K562 (cell line): ENCODE results near the gene ATXN2L. TPM values are rescaled to one million over a fixed set of nuclear protein-coding genes. Genes with fewer than 3 reads are reported as not detected.

Experiments
- BCOR ChIP-seq: fragments of 450-650 bp; IDR thresholded peaks from 2 replicates; pipeline ENCODE4 v1.6.1; 2016
- DNMT1 ChIP-seq: fragments of 450-650 bp; IDR thresholded peaks from 2 replicates; pipeline ENCODE4 v1.6.1; 2016; ENCODE audit warnings: antibody characterized with exemption, mild to moderate bottlenecking
- EZH2 ChIP-seq: IDR thresholded peaks from 2 replicates; pipeline ENCODE4 v1.6.1; 2012; ENCODE audit warnings: low read depth, mild to moderate bottlenecking, inconsistent platforms, low read length, borderline replicate concordance
- FOXP4 ChIP-seq: sonication (generic); formaldehyde crosslinking; IDR thresholded peaks from 2 replicates; pipeline ENCODE4 v1.8.0; 2022; ENCODE audit warnings: mild to moderate bottlenecking, missing genetic modification reagents, borderline replicate concordance
- HDAC3 ChIP-seq: fragments of 450-650 bp; IDR thresholded peaks from 2 replicates; pipeline ENCODE4 v1.6.1; 2018; ENCODE audit warnings: borderline replicate concordance, mild to moderate bottlenecking, moderate library complexity; ENCODE audit not compliant: partially characterized antibody
- KDM4B ChIP-seq, 2 experiments: fragments of 450-650 bp in 1 of 2; sonication (generic) in 1 of 2; IDR thresholded peaks; 2 replicates each; pipeline ENCODE4 v1.6.1; 2016 to 2017; ENCODE audit warnings: borderline replicate concordance in 2 of 2, antibody characterized with exemption in 1 of 2, low read depth in 1 of 2, mild to moderate bottlenecking in 1 of 2
- MYBL2 ChIP-seq, 2 experiments: fragments of 450-650 bp in 1 of 2; sonication (generic) in 1 of 2; formaldehyde crosslinking in 1 of 2; IDR thresholded peaks; 2 replicates each; pipeline versions ENCODE4 v1.6.1 to v1.8.1; 2017 to 2022; ENCODE audit warnings: borderline replicate concordance in 1 of 2, inconsistent platforms in 1 of 2, low read depth in 1 of 2, mild to moderate bottlenecking in 1 of 2, missing genetic modification reagents in 1 of 2, moderate library complexity in 1 of 2
- NFYB ChIP-seq: IDR thresholded peaks from 2 replicates; pipeline ENCODE4 v1.6.1; 2011; ENCODE audit warnings: mild to moderate bottlenecking, moderate library complexity; ENCODE audit not compliant: insufficient read length; ENCODE audit errors: extremely low read depth
- NR0B1 ChIP-seq: fragments of 450-650 bp; IDR thresholded peaks from one replicate; pipeline ENCODE4 v1.6.1; 2018; ENCODE audit warnings: mild to moderate bottlenecking, moderate library complexity; ENCODE audit not compliant: partially characterized antibody
- OTX1 ChIP-seq: fragments of 450-650 bp; formaldehyde crosslinking; IDR thresholded peaks from 2 replicates; pipeline ENCODE4 v1.4.0; 2022; ENCODE audit warnings: mild to moderate bottlenecking
- RHOXF2B ChIP-seq: fragments of 250-450 bp; sonication (Bioruptor Pico); conservative IDR thresholded peaks from 2 replicates; pipeline ENCODE4 v1.5.1; 2021
- SAFB2 ChIP-seq: fragments of 200-400 bp; formaldehyde crosslinking; IDR thresholded peaks from 2 replicates; pipeline ENCODE4 v1.6.1; 2018; ENCODE audit warnings: borderline replicate concordance, low read length, low read depth, moderate library complexity; ENCODE audit not compliant: severe bottlenecking
- STAT5B ChIP-seq: fragments of 250-450 bp; sonication (Bioruptor Pico); IDR thresholded peaks from 2 replicates; pipeline ENCODE4 v1.8.0; 2021; ENCODE audit warnings: mild to moderate bottlenecking, inconsistent platforms
- TGIF2 ChIP-seq: sonication (generic); formaldehyde crosslinking; IDR thresholded peaks from 2 replicates; pipeline ENCODE4 v1.8.1; 2022; ENCODE audit warnings: mild to moderate bottlenecking, missing genetic modification reagents, moderate library complexity
- TRIM25 ChIP-seq: fragments of 450-650 bp; IDR thresholded peaks from 2 replicates; pipeline ENCODE4 v1.7.0; 2016; ENCODE audit warnings: borderline replicate concordance
- ZFP1 ChIP-seq: fragments of 450-650 bp; formaldehyde crosslinking; IDR thresholded peaks from 2 replicates; pipeline ENCODE4 v1.4.0; 2020; ENCODE audit warnings: mild to moderate bottlenecking, mixed read lengths
- ZNF507 ChIP-seq: conservative IDR thresholded peaks from 2 replicates; pipeline ENCODE4 v1.6.1; 2017; ENCODE audit warnings: missing genetic modification characterization, missing compliant biosample characterization
- ZNF695 ChIP-seq: fragments of 450-650 bp; formaldehyde crosslinking; IDR thresholded peaks from 2 replicates; pipeline ENCODE4 v1.4.0; 2020; ENCODE audit warnings: mild to moderate bottlenecking, moderate library complexity
- polyA plus RNA-seq, 8 experiments: library from polyadenylated mRNA; depleted of rRNA in 4 of 8; stranded (reverse) in 5 of 8; unstranded in 3 of 8; fragments of >200 nt; fragmentation: Nextera tagmentation in 2 of 8; fragmentation: Illumina TruSeq in 1 of 8; extraction: Ambion mirVana in 2 of 8; extraction: Trizol in 1 of 8; gene quantifications; 2 replicates each; pipeline versions ENCODE4 v1.2.1 to v1.2.3, GENCODE V29; 2011 to 2014; ENCODE audit warnings: inconsistent platforms in 1 of 8, missing spikeins in 1 of 8
- total RNA-seq, 7 experiments: library from RNA; depleted of rRNA in 6 of 7; stranded (reverse); fragments of >200 nt in 6 of 7; fragmentation: Illumina TruSeq in 2 of 7; extraction: Trizol in 2 of 7; gene quantifications; 2 replicates each; pipeline versions ENCODE4 v1.2.1 to v1.2.3, GENCODE V29; 2011 to 2021; ENCODE audit warnings: low replicate concordance in 1 of 7
- TF ChIP-seq, protein P1 (sequence below): sonication (generic); formaldehyde crosslinking; IDR thresholded peaks from 2 replicates; pipeline ENCODE4 v1.9.0; 2022; ENCODE audit warnings: mild to moderate bottlenecking, missing genetic modification reagents
- TF ChIP-seq, protein P2 (sequence below): sonication (generic); formaldehyde crosslinking; IDR thresholded peaks from 2 replicates; pipeline ENCODE4 v1.8.0; 2022; ENCODE audit warnings: mild to moderate bottlenecking, low read depth, missing genetic modification reagents

Gene ATXN2L
- total and polyA plus RNA-seq, 9 of the 15 experiments (the other 6 are each of a cell fraction or from before 2014, with no cell fraction given): 3.8 to 280 (median 37.2) TPM

- TF ChIP-seq HDAC3: no peak
- no peak for TF ChIP-seq ZNF695 (CRISPR knock-in tag)
- TF ChIP-seq OTX1 (CRISPR knock-in tag): peak; percentile 83; the same call in 1 of the 2 replicates
- TF ChIP-seq TRIM25: no peak
- TF ChIP-seq, protein P1, sequence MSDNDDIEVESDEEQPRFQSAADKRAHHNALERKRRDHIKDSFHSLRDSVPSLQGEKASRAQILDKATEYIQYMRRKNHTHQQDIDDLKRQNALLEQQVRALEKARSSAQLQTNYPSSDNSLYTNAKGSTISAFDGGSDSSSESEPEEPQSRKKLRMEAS: peak; percentile 89
- TF ChIP-seq MYBL2 (IDR thresholded peaks at IDR 0.05; ENCODE audit: low read depth): no peak
- TF ChIP-seq MYBL2 (CRISPR knock-in tag; IDR thresholded peaks at IDR 0.05; ENCODE audit: borderline replicate concordance): no peak
- no peak; the same call in 1 of the 2 replicates for TF ChIP-seq RHOXF2B (CRISPR knock-in tag)
- TF ChIP-seq SAFB2: no peak
- TF ChIP-seq EZH2: no peak
- no peak for TF ChIP-seq BCOR
- TF ChIP-seq, protein P2, sequence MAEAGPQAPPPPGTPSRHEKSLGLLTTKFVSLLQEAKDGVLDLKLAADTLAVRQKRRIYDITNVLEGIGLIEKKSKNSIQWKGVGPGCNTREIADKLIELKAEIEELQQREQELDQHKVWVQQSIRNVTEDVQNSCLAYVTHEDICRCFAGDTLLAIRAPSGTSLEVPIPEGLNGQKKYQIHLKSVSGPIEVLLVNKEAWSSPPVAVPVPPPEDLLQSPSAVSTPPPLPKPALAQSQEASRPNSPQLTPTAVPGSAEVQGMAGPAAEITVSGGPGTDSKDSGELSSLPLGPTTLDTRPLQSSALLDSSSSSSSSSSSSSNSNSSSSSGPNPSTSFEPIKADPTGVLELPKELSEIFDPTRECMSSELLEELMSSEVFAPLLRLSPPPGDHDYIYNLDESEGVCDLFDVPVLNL (CRISPR knock-in tag): 0 out of 2 replicates have a peak, but pooled peaks have one; percentile 48
- no peak for TF ChIP-seq NR0B1
- TF ChIP-seq ZFP1: peak; percentile 53; the same call in 1 of the 2 replicates
- TF ChIP-seq DNMT1: no peak
- TF ChIP-seq FOXP4: no peak
- TF ChIP-seq NFYB: no peak
- TF ChIP-seq STAT5B: no peak
- 0 out of 4 replicates have a peak, but pooled peaks of 1 of the 2 experiments have one; percentile 2 for TF ChIP-seq KDM4B (IDR thresholded peaks at IDR 0.05; ENCODE audit: borderline replicate concordance in 2 of 2, low read depth in 1 of 2)
- TF ChIP-seq TGIF2 (CRISPR knock-in tag): no peak
- no peak for TF ChIP-seq ZNF507 (tag)
Measured at GRCh38 chr16:28822520-28823290, at the start of gene ATXN2L (continued).
